Upper lobe of left lung (tissue), 4 donors: ENCODE data around the gene LRRC61.

ENCODE experiments used
- CTCF ChIP-seq, 6 experiments: fragments of 450-650 bp in 4 of 6; fragments of 200-600 bp in 2 of 6; sonication (generic) in 2 of 6; IDR thresholded peaks; one replicate each; pipeline ENCODE4 v1.5.1; 2016 to 2019; ENCODE audit warnings: antibody characterized with exemption in 6 of 6
- EP300 ChIP-seq, 4 donors: sonication (generic); formaldehyde crosslinking; IDR thresholded peaks; one replicate each; pipeline ENCODE4 v1.5.1; 2017; ENCODE audit warnings: antibody characterized with exemption in 4 of 4, control low read depth in 2 of 4
- POLR2A ChIP-seq, 4 donors: fragments of 450-650 bp; IDR thresholded peaks; one replicate each; pipeline ENCODE4 v1.5.1; 2016 to 2017; ENCODE audit warnings: antibody characterized with exemption in 4 of 4, mild to moderate bottlenecking in 2 of 4
- POLR2AphosphoS5 ChIP-seq, 2 donors: sonication (generic); formaldehyde crosslinking; IDR thresholded peaks; one replicate each; pipeline ENCODE4 v1.5.1; 2017; ENCODE audit warnings: antibody characterized with exemption in 2 of 2

DNA sequence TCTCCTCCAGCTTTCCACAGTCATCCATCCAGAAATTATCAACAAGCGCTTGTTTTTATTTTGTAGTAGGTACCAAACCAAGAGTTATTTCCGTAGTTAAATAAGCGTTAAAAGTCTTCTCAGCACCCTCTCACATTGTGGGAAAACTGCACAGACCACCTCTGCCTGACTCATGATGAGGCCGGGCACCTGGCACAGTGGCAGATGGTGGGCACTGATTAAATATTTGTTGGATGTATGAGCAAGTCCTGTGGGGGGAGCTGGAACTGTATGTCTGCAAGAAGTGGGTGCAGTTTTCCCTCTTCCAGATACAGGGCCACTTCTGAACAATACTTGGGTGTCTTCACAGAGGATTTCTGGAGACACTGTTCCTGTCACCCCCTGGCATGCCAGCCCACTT lies 40.2 kb downstream of the LRRC61 start:
- TF ChIP-seq POLR2A (IDR thresholded peaks at IDR 0.05) = no peak
- no peak for TF ChIP-seq POLR2AphosphoS5 (IDR thresholded peaks at IDR 0.05)
- TF ChIP-seq CTCF (IDR thresholded peaks at IDR 0.05) = no peak
- TF ChIP-seq EP300 (IDR thresholded peaks at IDR 0.05) = no peak
